AG04449 (cell line): Measurements from ENCODE around the gene HYI.

Source experiments
- CTCF ChIA-PET: fragments of 350-600 bp; formaldehyde crosslinking; extraction: SDS; loops from one replicate; lab custom pipeline; 2021; ENCODE audit warnings: antibody characterized with exemption; lab: Yijun Ruan, JAX
- POLR2A ChIA-PET: fragments of 400-600, 350-600 bp; formaldehyde crosslinking; extraction: SDS; loops from one replicate; lab custom pipeline; 2020; ENCODE audit warnings: antibody characterized with exemption, inconsistent platforms; lab: Yijun Ruan, JAX
- DNase-seq: peaks from one replicate; pipeline ENCODE4 v3.0.0-alpha.2; 2010; ENCODE audit warnings: low read depth, low spot score
- H3K4me3 ChIP-seq: 2 replicates; pipeline ENCODE4 v1.5.1; 2011; ENCODE audit warnings: low read depth, mild to moderate bottlenecking, control low read depth, low read length
- TF ChIP-seq, protein P1 (sequence below): IDR thresholded peaks from one replicate; pipeline ENCODE4 v1.5.1; 2011; ENCODE audit warnings: mild to moderate bottlenecking, moderate library complexity, low read length, control low read depth, inconsistent platforms; ENCODE audit not compliant: insufficient read depth; ENCODE audit errors: missing control alignments

Gene HYI

DNA sequence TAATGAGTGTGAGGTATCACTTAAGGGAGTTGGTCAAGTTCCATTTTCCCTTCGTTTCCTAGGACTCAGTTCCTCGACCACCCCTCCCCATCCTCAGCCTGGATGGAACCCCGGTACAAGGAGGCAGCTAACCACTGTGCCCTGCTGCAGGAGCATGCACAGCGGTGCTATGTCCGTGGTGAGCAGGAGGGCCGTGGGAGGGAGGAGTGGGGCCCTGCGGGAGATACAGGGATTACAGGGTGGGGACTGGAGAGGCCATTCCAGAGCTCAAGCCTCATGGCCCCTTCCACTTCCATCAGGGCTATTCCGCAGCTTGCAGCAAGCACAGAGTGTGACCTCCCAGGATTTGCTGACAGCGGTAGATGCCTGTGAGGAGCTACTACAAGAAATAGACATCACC, 25.8 kb downstream of the HYI start:
- no peak overlapping the region for H3K4me3 ChIP-seq
- ChIA-PET CTCF (no interaction called here), POLR2A (no interaction called here)
- DNase-seq = no peak
- TF ChIP-seq, protein P1, sequence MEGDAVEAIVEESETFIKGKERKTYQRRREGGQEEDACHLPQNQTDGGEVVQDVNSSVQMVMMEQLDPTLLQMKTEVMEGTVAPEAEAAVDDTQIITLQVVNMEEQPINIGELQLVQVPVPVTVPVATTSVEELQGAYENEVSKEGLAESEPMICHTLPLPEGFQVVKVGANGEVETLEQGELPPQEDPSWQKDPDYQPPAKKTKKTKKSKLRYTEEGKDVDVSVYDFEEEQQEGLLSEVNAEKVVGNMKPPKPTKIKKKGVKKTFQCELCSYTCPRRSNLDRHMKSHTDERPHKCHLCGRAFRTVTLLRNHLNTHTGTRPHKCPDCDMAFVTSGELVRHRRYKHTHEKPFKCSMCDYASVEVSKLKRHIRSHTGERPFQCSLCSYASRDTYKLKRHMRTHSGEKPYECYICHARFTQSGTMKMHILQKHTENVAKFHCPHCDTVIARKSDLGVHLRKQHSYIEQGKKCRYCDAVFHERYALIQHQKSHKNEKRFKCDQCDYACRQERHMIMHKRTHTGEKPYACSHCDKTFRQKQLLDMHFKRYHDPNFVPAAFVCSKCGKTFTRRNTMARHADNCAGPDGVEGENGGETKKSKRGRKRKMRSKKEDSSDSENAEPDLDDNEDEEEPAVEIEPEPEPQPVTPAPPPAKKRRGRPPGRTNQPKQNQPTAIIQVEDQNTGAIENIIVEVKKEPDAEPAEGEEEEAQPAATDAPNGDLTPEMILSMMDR = no peak

DNA sequence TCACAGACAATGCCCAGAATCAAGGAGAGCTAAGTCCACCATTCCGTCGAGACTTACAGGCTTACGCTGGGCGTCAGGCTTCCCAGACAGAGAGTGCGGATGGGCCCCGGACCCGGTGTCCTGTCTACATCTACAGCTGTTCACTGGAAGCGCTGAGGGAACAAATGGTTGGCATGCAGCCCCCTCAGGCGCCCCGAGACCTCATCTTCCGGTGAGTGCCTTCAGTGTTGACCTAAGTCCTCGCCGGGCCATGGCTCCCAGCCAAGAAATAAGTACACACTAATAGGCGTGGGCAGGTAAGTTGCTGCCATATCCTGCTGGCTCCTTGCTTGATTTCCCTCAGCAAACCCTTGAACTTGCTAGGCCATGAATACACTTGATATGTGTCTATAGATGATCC, 26.2 kb downstream of the HYI start:
- no peak overlapping the region for H3K4me3 ChIP-seq
- TF ChIP-seq, protein P1 = no peak
- CTCF ChIA-PET = no interaction called here
- DNase-seq = no peak
- POLR2A ChIA-PET = no interaction called here

DNA sequence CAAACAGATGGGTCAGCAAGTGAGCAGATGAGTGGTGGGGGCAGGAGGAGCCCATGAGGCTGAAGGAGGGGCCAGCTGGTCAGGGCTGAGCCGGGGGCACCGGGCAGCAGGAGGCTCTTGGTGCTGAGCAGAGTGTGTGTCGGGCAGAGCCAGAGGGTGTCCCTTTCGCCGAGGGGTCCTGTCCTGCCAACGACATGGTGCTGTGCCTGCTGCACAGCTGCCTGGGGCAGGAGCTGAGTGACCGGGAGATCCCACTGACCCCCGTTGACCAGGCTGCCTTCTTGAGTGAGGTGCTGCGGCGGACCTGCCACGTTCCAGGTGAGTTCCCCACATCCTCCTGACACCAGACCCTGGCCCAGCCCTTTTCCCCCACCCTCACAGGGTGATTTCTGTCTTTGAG, 27.5 kb downstream of the HYI start:
- POLR2A ChIA-PET = no interaction called here
- DNase-seq = no peak
- CTCF ChIA-PET = interaction anchor here (0.9 to 2.6 kb wide), 4 partner anchors 8 to 199 kb away, joined by 4 to 10 read pairs (median 7); no protein-coding TSS in a partner anchor
- no peak overlapping the region for H3K4me3 ChIP-seq
- TF ChIP-seq, protein P1 = no peak

DNA sequence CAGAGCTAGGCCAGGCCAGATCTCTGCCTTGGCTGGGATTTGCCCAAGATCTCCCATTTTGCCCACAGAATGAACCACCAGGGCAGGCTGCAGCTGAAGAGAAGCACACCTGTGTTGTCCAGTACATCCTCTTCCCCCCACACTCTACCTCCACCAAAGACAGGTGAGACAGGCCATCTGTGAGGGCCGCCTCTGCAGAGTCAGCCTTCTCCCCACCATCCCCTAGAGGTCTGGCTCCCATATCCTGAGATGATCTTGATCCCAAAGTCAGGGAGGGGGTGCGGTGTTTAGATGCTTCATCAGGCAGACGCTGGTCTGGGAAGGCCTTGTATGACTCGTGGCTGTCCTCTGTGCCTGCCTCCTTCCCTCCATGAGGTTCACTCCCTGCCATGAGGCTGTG, 28.7 kb downstream of the HYI start:
- H3K4me3 ChIP-seq = no peak overlapping the region
- TF ChIP-seq, protein P1 = no peak
- CTCF ChIA-PET = interaction anchor here (0.9 to 2.6 kb wide), 4 partner anchors 9 to 198 kb away, joined by 4 to 10 read pairs (median 7); no protein-coding TSS in a partner anchor
- POLR2A ChIA-PET = no interaction called here
- no peak for DNase-seq

DNA sequence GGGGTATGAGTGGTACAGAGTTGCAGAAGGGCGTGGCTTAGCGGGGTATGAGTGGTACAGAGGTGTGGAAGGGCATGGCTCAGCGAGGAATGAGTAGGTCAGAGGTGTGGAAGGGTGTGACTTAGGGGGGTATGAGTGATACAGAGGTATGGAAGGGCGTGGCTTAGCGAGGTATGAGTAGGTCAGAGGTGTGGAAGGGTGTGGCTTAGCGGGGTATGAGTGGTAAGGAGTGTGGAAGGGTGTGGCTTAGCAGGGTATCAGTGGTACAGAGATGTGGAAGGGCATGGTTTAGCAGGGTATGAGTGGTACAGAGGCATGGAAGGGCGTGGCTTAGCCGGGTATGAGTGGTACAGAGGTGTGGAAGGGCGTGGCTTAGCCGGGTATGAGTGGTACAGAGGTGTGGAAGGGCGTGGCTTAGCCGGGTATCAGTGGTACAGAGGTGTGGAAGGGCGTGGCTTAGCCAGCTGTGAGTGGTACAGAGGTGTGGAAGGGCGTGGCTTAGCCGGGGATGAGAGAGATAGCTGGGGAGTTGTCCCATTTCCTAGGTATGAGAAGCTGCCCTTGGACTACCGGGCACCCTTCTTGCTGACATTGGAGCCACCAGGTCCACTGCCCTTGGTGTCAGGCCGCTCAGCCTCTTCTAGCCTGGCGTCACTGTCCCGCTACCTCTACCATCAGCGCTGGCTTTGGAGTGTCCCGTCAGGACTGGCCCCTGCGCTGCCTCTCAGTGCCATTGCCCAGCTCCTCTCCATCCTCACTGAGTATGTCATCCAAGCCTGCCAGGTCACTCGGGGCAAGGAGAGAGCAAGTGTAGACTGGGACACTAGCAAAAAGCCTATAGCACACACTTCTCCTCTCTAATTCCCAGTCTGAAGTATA, 29.8 kb downstream of the HYI start:
- TF ChIP-seq, protein P1 = no peak
- CTCF ChIA-PET = interaction anchor here (2.2 to 2.6 kb wide), 2 partner anchors 9 to 197 kb away, joined by 9 to 10 read pairs; no protein-coding TSS in a partner anchor
- no peak for DNase-seq
- POLR2A ChIA-PET = no interaction called here
- no peak overlapping the region for H3K4me3 ChIP-seq

DNA sequence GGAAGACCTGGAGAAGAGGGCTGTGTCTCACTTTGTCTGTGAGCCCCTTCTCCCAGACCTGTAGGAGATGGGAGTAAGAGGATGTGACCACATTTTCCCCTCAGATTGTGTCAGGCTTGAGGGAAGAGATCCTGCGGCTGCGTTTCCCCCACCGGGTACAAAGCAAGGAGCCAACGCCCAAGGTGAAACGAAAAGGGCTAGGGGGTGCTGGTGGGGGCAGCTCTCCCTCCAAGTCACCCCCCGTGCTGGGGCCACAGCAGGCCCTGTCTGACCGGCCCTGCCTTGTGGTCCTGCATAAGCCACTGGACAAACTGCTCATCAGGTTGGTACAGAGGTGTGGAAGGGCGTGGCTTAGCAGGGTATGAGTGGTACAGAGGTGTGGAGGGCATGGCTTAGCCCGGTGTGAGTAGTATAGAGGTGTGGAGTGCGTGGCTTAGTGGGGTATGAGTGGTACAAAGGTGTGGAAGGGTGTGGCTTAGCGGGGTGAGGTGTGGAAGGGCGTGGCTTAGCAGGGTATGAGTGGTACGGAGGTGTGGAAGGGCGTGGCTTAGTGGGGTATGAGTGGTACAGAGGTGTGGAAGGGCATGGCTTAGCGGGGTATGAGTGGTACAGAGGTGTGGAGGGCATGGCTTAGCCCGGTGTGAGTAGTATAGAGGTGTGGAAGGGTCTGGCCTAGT, 30.6 kb downstream of the HYI start:
- no peak overlapping the region for H3K4me3 ChIP-seq
- DNase-seq = no peak
- ChIA-PET POLR2A (no interaction called here), CTCF (no interaction called here)
- TF ChIP-seq, protein P1 = no peak
